ENCODE measurements around the gene PKP4. TPM values are rescaled to one million over a fixed set of nuclear protein-coding genes. Genes with fewer than 3 reads are reported as not detected.

PKP4 gene
- total RNA-seq, 1 donor from 2014 or later, result 22.6 TPM

Other genes with a start within 250 kb of the PKP4 start
- 3.6 TPM for gene CCDC148, start 199 bp upstream of the PKP4 start, total RNA-seq (ENCODE audit: insufficient read depth, low replicate concordance)